Measurements from ENCODE around the gene C22orf23.

DNA sequence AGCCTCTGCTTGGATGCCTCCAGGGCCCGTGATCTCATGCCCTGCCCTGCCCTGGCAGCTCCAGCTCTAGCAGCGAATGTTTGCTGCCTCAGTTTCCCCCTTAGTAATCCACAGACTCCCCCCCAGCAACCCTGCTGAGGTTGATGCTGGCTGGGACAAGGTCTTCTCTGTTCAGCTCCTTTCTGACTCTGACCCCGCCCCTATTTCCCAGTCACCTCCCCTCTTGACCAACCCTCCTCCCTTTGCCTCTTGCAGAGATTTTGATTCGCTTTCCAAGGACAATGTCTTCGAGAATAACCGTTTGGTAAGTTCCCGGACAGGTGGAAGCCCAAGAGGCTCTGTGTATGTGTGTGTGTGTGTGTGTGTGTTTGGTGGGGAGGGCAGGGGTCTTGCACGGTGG lies 41.7 kb downstream of the C22orf23 start:
- TF ChIP-seq, protein P1, sequence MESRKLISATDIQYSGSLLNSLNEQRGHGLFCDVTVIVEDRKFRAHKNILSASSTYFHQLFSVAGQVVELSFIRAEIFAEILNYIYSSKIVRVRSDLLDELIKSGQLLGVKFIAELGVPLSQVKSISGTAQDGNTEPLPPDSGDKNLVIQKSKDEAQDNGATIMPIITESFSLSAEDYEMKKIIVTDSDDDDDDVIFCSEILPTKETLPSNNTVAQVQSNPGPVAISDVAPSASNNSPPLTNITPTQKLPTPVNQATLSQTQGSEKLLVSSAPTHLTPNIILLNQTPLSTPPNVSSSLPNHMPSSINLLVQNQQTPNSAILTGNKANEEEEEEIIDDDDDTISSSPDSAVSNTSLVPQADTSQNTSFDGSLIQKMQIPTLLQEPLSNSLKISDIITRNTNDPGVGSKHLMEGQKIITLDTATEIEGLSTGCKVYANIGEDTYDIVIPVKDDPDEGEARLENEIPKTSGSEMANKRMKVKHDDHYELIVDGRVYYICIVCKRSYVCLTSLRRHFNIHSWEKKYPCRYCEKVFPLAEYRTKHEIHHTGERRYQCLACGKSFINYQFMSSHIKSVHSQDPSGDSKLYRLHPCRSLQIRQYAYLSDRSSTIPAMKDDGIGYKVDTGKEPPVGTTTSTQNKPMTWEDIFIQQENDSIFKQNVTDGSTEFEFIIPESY (CRISPR knock-in tag; IDR thresholded peaks at IDR 0.05): no peak
- no peak for TF ChIP-seq BCOR (IDR thresholded peaks at IDR 0.05)
- TF ChIP-seq, protein P2, sequence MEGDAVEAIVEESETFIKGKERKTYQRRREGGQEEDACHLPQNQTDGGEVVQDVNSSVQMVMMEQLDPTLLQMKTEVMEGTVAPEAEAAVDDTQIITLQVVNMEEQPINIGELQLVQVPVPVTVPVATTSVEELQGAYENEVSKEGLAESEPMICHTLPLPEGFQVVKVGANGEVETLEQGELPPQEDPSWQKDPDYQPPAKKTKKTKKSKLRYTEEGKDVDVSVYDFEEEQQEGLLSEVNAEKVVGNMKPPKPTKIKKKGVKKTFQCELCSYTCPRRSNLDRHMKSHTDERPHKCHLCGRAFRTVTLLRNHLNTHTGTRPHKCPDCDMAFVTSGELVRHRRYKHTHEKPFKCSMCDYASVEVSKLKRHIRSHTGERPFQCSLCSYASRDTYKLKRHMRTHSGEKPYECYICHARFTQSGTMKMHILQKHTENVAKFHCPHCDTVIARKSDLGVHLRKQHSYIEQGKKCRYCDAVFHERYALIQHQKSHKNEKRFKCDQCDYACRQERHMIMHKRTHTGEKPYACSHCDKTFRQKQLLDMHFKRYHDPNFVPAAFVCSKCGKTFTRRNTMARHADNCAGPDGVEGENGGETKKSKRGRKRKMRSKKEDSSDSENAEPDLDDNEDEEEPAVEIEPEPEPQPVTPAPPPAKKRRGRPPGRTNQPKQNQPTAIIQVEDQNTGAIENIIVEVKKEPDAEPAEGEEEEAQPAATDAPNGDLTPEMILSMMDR (IDR thresholded peaks at IDR 0.05 in 2 of 3, conservative IDR thresholded peaks at IDR 0.05 in 1 of 3; ENCODE audit: insufficient read depth in 2 of 3, low read depth in 1 of 3, low read length in 3 of 3): no peak
- TF ChIP-seq, protein P3, sequence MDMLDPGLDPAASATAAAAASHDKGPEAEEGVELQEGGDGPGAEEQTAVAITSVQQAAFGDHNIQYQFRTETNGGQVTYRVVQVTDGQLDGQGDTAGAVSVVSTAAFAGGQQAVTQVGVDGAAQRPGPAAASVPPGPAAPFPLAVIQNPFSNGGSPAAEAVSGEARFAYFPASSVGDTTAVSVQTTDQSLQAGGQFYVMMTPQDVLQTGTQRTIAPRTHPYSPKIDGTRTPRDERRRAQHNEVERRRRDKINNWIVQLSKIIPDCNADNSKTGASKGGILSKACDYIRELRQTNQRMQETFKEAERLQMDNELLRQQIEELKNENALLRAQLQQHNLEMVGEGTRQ (CRISPR knock-in tag; IDR thresholded peaks at IDR 0.05): no peak
- no peak for TF ChIP-seq TAF1 (IDR thresholded peaks at IDR 0.05; ENCODE audit: control insufficient read depth, extremely low read depth, insufficient read depth, low read length, severe bottlenecking)
- TF ChIP-seq NFIC (IDR thresholded peaks at IDR 0.05): no peak
- TF ChIP-seq ZNF121 (CRISPR knock-in tag; conservative IDR thresholded peaks at IDR 0.05): no peak
- no peak for TF ChIP-seq POLR2A (conservative IDR thresholded peaks at IDR 0.05)
- TF ChIP-seq, protein P4, sequence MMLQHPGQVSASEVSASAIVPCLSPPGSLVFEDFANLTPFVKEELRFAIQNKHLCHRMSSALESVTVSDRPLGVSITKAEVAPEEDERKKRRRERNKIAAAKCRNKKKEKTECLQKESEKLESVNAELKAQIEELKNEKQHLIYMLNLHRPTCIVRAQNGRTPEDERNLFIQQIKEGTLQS (IDR thresholded peaks at IDR 0.05): no peak
- TF ChIP-seq, protein P4 (CRISPR knock-in tag; conservative IDR thresholded peaks at IDR 0.05): no peak

Data from K562 (cell line).